Measurements from ENCODE around the gene NR3C1. TPM values are rescaled to one million over a fixed set of nuclear protein-coding genes. Genes with fewer than 3 reads are reported as not detected.

The NR3C1 gene
- total RNA-seq, 1 experiment from 2014 or later = not detected

DNA sequence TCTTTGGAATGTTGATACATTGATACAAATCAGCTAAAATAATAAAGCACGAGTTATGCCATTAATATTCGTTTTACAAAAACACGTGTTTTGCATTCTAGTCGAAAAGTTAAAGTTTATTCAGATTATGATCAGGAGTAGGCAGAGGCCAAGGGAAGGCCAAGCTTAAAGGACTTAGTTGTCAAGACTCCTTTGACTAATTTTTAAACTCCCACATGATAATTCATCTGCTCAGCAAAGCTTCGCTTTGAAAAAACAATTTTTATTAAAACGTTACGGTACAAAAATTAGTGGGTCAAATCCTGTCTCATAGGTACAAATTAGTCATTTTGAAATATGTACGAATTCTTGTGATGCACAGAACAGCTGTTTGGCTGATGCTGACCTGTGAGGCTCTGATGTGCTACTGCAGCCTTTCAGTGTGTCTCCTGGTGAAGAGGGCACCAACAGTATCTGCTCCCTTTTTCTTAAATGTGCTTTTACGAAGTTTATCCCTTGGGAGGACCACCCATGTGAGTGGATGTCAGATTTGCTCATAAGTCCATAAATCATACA is 23.0 kb upstream of the NR3C1 start:
- DNase-seq (ENCODE audit: low spot score) = no peak

DNA sequence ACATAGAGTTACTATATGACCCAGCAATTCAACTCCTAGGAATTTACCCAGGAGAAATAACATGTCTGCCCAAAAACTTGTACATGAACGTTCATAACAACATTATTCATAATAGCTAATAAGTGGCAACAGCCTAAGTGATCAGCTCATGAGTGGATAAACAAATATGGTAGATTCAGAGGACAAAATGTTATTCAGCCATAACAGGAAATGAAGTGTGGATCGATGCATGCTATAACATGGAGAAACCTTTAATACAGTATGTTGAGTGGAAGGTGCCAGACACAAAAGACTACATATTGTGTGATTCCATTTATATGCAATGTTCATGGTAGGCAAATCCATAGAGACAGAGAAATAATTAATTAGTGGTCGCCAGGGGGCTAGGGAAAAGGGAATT is 22.3 kb upstream of the NR3C1 start:
- DNase-seq (ENCODE audit: low spot score) = no peak

DNA sequence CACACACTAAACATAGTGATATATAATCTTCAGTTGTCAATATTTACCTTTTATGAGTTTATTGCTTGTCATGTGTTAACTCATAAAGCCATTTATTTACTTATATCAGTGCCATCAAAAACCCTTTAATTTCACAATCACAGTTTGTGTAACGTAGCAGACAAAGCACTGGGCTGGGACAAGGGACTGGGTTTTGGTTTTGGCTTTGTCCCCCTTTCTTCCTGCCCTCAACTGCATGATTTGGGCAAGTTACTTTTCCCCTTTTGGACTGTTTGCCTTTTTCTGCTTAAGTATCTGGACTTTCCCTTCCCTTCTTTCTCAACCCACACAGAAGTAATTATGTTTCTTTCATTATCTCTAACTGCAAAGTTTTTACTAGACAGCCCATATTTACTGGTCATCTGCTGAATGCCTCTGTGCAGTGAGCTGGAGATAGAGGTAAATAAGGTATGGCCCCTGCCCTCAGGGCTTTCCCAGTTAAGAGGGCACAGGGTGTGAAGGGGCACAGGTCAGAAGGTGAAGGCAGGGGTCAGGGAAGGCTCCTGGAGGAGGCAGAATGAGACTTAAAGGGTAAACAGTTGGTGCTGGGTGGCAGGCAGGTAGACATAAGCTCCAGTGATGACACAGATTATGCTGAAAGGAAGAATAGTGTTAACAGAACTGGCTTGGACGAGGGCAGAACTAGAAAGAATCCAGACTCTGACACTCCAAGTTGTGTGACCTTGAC is 14.8 kb upstream of the NR3C1 start:
- peak; percentile 16 for DNase-seq (ENCODE audit: low spot score)

DNA sequence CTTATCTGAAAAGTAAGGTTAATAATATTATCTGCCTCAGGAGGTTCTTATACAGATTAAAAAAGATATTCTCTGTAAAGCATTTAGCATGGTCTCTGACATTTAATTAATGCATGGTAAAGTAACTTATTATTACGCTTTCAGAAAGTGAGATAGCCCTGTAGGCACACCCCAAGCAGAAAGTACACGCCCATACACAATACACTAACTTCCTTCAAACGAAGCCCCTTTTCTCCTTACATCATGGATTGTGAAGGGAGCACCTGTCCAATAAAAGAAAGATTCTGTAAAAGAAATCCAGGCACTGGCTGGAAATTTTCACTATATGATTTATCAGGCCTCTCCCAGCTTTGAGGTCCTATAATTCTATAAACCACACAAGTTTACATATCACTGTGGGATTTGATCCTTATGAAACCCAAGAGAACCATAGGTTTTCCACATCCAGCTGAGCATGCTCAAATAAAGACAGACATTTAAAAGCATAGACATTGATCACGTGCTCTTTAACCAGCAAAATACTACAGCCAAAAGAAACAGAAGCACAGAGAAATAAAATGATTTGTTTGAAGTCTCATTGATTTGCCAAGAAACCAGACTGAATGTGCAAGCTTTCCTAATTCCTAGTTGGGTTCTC is 14.1 kb upstream of the NR3C1 start:
- no peak for DNase-seq (ENCODE audit: low spot score)

DNA sequence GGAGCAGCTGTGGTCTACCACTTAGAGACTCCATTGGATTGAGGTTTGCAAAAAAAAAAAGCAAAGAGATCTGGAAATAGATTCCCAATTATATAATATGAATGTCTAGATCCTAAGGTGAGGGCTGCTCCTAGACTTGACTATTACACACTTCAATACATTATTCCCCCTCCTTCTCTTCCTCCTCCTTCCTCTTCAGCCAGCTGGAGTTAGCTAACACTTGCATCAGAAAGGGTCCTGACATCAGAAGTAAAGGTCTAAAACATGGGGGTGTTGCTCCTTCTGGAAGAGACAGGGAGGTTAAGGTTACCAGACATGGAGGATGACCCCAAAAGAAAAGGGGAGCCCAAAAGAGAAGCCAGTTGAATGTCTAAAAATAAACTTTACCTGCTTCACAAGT is 12.9 kb upstream of the NR3C1 start:
- DNase-seq (ENCODE audit: low spot score) = no peak

DNA sequence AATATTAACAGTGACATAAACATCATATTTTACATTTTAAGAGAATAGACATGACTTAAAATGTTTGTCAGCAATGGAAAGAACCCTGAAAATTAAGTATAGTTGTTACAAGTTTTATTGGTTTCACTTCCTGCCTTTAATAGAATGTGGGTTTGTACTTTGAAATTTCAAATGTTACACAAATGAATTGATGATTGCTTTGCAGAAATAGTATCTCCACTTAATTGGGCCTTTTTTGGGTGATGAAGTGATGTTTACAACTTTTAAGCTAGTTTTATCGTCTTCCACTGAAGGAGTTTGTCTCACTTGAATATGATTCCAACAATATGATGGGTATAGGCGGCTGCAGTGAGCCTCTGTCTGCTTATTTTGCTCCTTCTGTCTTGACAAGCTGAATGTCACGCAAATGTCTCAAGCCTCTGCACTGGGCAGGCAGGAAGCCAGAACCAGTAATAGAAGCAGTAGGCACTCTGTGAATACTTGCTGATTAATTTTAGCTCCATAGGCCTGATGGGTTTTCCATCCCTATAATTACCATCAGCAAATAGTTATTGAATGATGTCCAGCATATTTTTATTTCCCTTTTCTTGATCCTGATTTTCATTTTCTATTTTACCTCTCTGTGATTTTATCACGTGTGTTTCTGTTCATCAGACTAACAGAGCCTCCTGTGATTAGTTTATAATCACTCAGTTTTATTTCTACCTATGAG is 10.6 kb upstream of the NR3C1 start:
- no peak for DNase-seq (ENCODE audit: low spot score)

DNA sequence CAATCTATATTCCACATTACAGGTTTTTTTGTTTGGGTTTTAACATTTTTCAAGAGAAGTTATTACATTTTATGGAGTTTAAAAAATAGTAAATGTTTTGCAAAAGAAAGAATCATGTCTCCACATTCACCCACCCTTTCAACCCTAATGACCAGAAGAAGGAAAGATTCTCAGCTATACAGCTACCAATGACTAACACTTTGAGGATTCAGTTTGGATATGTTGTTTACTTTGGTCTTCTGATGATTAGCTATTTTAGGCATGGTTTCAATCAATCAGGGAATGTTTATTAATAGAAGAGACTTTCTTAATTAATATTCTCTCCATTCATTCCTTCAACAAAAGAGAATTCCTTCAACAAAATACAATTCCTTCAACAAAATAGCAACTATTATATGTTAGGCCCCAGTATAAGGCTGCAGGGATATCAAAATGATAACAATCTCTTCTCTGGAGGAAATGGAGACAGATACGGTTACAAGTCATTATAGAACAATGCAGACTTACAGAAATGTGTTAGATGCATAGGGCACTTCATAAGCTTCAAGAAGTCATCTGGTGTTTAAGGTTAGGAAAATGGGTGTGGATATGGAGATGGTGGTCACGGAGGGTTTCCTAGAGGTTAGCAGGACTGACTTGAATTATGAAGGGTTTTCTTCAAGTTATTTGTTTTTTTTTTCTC is 9.3 kb upstream of the NR3C1 start:
- no peak for DNase-seq (ENCODE audit: low spot score)

DNA sequence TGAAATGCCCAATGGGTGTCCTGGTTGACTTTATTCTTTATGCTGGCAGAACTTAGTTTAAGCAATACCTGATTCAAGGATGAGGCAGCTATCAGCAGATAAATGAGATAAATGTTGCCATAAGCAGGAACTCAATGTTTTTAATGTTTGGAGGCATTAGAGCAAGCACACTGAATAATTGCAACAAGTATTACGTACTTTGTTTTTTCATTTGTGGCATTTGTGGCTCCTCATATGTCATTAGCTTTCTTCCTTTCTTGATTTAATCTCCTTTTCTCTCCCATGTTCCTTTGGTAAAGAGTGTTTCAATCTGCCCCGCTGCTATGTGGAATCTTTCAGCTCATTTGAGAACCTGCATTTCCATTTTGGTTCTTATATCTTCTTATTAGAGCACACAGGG is 6.4 kb upstream of the NR3C1 start:
- DNase-seq (ENCODE audit: low spot score) = no peak

DNA sequence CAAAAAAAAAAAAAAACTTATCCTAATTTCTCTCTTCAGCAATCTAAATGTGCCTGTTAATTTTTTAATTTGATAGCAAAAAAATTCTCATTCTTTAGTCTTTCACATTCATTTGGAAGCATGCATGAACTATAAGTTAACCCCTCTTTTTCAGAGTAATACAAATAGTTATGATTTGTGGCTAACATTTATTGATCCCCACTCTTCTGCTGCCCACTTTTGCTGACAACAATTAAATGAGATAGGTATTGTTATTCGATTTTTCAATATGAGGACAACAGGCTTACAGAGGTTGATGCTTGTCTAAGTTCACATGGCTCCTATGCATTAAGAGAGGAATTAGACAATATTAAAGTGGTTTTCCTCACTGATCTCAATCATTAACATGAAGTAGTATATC is 2.9 kb upstream of the NR3C1 start:
- no peak for DNase-seq (ENCODE audit: low spot score)

DNA sequence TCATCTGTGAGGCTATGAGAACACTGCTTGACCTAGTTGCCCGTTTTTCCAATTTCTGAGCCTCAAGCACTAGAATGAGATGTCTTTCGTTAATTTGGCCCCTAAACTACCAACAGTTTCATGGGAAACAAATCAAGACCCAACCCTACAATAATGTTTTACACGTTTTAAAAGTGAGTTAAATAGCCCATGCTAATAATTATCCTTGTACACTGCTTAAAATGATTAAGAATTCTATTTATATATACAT is 2.3 kb upstream of the NR3C1 start:
- DNase-seq (ENCODE audit: low spot score) = no peak

DNA sequence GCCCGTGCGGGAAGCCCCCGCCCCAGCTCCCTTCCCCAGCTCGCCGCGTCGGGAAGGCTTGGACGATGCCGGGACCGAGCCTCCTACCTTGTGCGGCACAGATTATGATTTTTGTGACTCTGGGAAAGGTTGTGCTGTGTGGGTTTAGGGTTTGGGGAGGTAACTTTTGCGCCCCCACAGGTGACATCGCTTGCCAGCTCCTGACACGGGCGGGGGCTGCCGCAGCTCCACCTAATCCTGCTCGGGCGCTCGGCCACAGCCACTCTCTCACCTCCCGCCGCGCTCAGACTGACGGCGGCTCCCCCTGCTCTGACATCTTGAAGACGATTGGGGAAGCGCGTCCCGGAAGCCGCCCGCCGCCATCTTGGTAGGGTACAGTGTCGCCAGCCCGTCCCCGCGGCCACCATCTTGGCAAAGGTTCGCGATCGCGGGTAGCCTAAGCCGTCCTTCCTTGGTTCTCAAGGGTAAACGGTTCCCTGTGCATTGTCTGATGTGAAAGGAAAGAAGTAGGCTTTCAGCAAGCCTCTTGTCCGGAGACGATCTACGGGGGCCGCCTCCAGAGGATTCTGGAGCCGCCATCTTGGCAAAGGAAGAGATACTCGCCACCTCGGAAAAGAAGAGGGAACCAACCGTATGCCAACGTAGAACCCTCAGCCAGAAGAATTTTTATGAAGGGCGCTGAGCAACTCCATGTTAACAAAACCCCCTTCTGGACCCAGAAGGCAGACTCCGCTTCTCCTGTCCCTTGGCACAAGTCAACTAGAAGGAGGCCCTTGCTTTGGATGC is 1.8 kb upstream of the NR3C1 start:
- DNase-seq (ENCODE audit: low spot score) = no peak

DNA sequence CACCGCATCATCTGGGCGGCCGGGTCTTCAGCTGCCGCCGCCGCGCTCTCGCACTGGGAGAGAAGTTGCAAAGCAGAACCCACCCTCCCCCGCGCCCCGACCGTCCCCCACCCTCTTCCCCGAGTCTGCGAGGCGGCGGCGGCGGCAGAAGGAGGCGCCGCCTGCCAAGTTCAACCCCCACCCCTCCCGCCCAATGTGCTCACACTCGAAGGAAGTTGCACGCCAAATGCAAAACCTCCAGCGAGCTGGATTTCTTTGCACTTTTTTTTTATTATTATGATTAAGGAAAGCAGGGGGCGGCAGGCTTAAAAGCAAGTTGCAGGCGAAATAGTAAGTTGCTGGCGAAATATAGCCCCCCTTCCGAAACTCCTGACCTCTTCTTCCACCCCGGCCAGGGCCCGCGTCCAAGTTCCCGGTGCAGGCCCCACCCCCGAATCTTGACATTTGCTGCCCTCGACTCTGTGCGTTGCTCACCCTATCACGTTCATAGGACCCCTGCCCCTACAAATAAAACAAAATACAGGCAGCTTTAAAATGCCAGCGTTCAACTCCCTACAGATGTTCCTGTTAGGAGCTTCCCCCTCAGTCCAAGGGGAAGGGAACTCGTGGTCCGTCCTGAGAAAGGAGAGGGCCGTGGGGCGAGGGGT is 1.1 kb upstream of the NR3C1 start:
- no peak for DNase-seq (ENCODE audit: low spot score)

DNA sequence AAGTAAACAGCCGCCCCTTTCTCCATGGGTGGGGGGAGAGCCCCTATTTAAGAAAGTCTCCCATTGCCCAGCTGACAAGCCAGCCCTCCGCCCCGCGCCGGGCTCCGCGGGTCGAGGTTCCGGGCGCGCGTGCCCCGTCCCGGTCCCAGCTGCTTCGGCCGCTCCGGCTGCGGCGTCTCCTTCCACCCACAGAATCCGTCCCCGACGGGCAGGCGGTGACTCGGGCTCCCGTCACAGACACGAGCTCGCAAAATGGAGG is 223 bp downstream of the NR3C1 start:
- DNase-seq (ENCODE audit: low spot score) = no peak

DNA sequence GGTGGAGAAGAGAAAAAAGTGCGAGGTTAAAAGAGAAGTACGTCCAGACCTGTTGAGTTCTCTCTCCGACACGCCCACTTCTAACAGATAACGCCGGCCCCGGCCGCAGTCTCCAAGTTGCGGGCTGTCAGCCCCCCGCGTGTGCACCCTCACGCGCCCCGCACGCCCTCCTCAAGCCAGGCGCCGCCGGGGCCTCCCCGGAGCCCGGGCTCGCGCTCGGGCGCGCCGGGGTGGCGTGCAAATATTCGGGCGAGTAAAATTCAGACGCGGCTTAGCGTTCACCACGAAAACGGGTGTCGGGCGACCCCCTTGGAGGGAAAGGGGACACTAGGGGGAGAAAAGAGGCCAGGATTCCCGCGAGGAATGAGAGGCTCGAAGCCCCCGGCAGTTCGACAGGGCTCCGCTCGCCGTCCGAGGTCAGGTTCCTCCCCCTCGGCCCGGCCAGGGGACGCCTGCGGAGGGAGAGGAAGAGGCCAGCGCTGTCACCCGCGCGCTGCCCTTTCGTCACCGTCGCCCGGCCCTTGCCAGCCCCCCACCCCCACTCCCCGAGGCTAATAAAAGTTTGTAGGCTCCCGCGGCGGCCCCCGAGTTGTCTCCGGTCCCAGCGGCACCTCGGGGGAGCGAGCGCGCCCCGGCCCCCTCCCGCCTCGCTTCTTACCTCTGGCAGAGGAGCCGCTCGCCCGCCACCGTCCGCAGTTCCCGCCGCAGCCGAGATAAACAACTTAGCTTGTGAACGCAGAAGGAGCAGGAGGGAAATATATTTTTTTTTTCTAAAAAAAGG is 743 bp downstream of the NR3C1 start:
- no peak for DNase-seq (ENCODE audit: low spot score)

DNA sequence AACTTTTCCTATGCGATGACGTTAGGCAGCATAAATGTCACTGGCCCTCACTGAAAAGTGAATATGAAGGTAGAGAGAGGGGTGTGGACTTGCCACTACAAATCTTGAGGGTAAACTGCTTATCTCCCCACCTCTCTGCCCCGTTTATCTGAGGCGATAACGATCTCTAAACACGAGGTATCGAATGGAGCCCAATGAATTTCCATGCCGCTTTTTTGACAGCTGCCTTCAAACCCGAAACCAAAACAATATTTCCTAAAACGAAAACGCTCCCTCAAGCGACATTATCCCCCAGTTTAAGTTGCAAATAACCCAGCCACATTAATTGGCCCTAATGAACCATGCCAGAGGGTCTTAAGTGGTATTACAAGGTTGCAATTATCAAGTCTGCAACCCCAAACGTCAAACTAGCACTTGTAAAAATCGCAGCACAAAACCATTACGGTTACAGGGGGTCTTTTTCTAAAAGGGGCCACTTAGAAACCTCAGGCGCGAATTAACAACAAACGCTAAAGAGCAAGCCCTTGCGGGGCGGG is 1.4 kb downstream of the NR3C1 start:
- no peak for DNase-seq (ENCODE audit: low spot score)

DNA sequence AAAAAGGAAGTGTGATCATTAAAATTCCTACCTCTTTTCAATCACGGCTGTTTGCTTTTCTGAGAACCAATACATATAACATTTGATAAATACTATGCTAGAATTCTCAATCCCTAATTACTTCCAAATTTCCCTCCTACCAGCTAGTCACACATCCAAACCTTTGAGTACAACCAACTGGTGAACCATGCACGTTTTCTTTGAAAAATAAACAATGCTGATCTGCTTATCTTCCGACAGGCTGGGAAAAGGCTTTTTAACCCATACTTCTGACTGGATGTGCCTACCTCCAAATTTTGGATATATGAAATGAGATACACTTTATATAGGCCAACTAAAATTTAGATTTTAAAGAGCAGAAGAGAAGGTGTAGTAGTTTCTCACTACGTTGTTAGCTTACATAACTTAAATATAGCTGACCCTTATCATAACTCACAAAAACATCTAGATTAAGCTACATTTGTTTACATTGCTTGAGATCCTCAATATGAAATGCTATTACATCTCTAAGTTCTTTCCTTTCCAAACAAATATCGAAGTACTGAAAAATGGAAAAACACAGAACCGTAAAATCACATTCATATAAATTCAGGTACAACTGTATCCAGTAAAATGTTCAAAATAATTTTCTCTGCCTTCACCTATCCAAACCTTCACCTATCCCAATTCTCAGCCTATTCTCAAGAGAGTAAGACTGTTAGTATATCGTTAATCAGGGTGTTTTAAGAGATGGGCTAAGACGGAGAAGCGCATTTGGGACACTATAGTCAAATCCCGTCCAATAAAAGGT is 2.1 kb downstream of the NR3C1 start:
- DNase-seq (ENCODE audit: low spot score) = no peak

DNA sequence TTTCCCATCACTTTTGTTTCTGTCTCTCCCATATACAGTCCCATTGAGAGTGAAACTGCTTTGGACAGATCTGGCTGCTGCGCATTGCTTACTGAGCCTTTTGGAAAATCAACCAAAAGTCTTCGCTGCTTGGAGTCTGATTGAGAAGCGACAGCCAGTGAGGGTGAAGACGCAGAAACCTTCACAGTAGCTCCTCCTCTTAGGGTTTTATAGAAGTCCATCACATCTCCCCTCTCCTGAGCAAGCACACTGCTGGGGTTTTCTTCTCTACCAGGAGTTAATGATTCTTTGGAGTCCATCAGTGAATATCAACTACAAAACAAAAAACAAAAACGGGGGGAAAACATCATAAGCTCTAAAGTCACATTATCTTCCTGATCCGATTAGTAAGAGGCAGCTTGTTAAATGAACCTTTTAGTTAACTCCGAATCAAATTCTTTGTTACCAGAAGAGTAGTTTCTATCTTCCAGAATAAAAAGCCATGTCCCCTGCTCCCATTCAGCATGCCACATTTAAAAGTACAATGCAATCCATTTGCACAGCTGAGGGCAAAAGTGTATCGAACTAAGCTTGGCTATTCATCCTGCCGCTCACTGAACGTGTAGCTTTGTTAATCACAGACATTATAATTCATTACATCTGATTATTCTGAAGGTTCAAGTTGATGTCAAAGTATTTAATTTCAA is 2.8 kb downstream of the NR3C1 start:
- DNase-seq (ENCODE audit: low spot score) = no peak

DNA sequence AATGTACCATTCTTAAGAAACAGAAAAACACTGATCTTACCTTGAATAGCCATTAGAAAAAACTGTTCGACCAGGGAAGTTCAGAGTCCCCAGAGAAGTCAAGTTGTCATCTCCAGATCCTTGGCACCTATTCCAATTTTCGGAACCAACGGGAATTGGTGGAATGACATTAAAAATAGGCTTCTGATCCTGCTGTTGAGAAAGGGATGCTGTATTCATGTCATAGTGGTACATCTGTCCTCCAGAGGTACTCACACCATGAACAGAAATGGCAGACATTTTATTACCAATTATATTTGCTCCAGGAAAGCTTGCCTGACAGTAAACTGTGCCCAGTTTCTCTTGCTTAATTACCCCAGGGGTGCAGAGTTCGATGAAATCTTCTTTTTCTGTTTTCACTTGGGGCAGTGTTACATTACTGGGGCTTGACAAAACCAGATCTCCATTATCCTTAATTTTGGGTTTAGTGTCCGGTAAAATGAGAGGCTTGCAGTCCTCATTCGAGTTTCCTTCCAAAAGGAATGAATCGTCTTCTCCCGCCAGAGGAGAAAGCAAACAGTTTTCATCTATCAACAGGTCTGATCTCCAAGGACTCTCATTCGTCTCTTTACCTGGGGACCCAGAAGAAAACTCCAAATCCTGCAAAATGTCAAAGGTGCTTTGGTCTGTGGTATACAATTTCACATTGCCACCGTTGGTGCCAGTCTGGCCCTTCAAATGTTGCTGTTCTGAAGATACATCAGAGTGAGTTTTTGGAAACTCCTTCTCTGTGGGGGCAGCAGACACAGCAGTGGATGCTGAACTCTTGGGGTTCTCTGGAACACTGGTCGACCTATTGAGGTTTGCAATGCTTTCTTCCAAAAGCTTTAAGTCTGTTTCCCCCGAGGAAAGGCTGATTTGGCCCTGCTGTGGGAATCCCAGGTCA is 3.6 kb downstream of the NR3C1 start:
- no peak for DNase-seq (ENCODE audit: low spot score)
